Cardiac fibroblast (primary cell): ENCODE results near the gene BOD1L2.

Experiments used
- DNase-seq, 2 donors: peaks; one replicate each; pipeline versions ENCODE4 v3.0.0 to v3.0.0-alpha.2; 2010; ENCODE audit warnings: low read depth in 2 of 2
- H3K4me3 ChIP-seq, 2 donors: replicated peaks in 1 of 2; 1 replicate in 1 of 2; 2 replicates in 1 of 2; pipeline ENCODE4 v1.5.1; 2011; ENCODE audit warnings: low read depth in 2 of 2, low read length in 2 of 2, mild to moderate bottlenecking in 2 of 2, moderate library complexity in 1 of 2
- CTCF ChIP-seq: IDR thresholded peaks from one replicate; pipeline ENCODE4 v1.5.1; 2011; ENCODE audit warnings: low read depth, mild to moderate bottlenecking, low read length, inconsistent platforms

The BOD1L2 gene

GRCh38 chr18:57149051-57149450, 2.2 kb downstream of the BOD1L2 start:
- no peak overlapping the region for H3K4me3 ChIP-seq
- no peak for TF ChIP-seq CTCF
- DNase-seq = no peak

GRCh38 chr18:57149531-57149930, 2.6 kb downstream of the BOD1L2 start:
- no peak for DNase-seq
- H3K4me3 ChIP-seq = no peak overlapping the region
- no peak for TF ChIP-seq CTCF

GRCh38 chr18:57150081-57150480, 3.2 kb downstream of the BOD1L2 start:
- H3K4me3 ChIP-seq = no peak overlapping the region
- no peak for TF ChIP-seq CTCF
- no peak for DNase-seq

- no peak overlapping the region for H3K4me3 ChIP-seq
- no peak for DNase-seq
- no peak for TF ChIP-seq CTCF
Observed at GRCh38 chr18:57150828-57151227, 3.9 kb downstream of the BOD1L2 start.

GRCh38 chr18:57154191-57154830, 7.4 kb downstream of the BOD1L2 start:
- no peak overlapping the region for H3K4me3 ChIP-seq
- TF ChIP-seq CTCF = no peak
- DNase-seq = no peak

GRCh38 chr18:57164401-57164800, 17.5 kb downstream of the BOD1L2 start:
- TF ChIP-seq CTCF = no peak
- no peak for DNase-seq
- no peak overlapping the region for H3K4me3 ChIP-seq
